ENCODE data around the gene CNTN5.

- TF ChIP-seq EZH2 (IDR thresholded peaks at IDR 0.05; ENCODE audit: borderline replicate concordance, insufficient read depth, low read depth, low read length, poor library complexity, severe bottlenecking) (no peak), CTCF (IDR thresholded peaks at IDR 0.05) (no peak)
Measured at GRCh38 chr11:99257131-99257530, 236.4 kb downstream of the CNTN5 start.

Measured in B cell (primary cell).